Dedifferentiated amniotic fluid mesenchymal stem cell (primary cell): ENCODE data around the gene SLCO1B3.

Experiments
- DNase-seq: peaks from one replicate; pipeline ENCODE4 v3.0.0-alpha.2; 2016; ENCODE audit errors: extremely low spot score

SLCO1B3 gene

DNA sequence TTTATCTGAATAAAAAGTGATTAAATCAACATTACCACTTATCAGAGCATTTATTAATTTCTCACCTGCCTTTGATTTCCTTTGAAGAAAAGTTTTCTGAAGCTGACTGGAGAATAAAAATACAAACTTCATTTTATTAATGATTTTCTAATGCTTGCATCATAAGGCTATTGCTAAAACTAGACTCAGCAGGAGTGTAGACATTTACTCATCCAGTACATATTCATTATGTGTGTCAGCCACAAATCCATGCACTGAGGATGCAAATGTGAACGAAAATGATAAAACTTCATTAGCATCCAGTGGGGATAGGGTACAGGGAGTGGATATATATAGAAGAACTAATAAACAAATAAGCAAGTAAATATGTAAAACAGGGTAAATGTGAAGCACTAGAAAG lies 74.6 kb downstream of the SLCO1B3 start:
- no peak for DNase-seq

- DNase-seq, result no peak
Observed at GRCh38 chr12:20885552-20885951, 75.0 kb downstream of the SLCO1B3 start.

- no peak for DNase-seq
Observed at GRCh38 chr12:20917269-20917668, 106.8 kb downstream of the SLCO1B3 start.

DNA sequence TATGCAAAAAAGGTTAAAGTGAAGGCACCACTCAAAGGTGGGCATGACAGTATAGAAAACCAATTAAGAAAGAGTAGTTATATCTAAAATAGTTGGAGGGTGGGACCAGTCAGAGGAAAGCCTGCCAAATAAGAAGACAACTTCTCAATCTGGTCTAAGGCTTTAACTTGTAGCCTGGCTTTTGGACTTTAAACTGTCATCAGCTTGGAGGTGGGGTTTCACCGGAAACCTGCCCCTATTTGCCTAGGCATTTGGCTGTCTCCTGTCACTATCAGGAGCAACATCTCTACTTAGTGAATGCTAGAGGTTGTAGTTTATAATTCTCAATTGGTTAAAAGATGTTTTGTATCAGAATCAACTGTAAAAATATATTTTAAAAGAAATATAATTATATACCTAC lies 107.3 kb downstream of the SLCO1B3 start:
- DNase-seq, result no peak

- DNase-seq, result no peak
Observed at GRCh38 chr12:20931894-20932293, 121.4 kb downstream of the SLCO1B3 start.

DNA sequence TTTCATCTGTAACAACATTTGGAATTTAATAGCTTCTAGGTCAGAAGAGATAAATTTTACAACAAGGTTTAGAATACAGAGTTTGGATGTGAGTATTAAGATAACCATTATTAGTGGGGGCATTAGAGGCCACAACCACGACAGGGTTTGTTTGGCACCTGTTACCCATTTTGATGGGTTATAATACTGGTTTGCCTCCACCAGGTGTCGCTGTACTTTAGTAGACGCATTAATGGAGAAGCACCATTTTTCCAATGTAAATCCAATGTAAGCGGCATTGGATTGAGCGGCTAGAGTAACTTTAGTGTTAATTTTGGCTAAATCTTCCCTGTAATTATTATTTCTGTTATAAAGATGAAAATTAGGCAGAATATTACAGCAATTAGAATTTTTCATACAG lies 136.2 kb downstream of the SLCO1B3 start:
- no peak for DNase-seq

GRCh38 chr12:20950248-20950647 lies 139.7 kb downstream of the SLCO1B3 start:
- no peak for DNase-seq

DNA sequence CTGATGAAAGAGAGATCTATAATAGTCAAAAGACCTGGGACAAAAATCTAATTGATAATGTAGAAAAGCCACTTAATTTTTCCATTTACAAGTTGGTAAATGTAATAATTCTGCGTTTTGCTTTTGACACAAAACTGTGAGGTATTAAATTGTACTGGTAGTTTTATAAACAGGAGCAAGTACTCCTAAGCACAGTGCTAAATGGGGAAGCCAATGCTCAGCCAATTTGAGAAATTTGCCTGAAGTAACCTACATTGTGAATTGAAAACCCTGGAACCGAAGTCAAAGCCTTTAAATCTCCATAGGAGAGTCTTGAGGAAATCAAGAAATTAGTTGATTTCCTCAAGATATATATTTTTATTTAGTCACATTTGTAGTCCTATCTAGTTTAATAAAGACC lies 152.8 kb downstream of the SLCO1B3 start:
- no peak for DNase-seq

- no peak for DNase-seq
Observed at GRCh38 chr12:20963762-20964161, 153.3 kb downstream of the SLCO1B3 start.
